HG02763 (cell line): ENCODE data around the gene CRIM1.
"Not testable (repeated sequence)": the region's sequence is repeated elsewhere in the genome, so short reads cannot be mapped to it uniquely, and the experiment has no call there.

Experiments used
- ATAC-seq: cut with Tn5 transposase; IDR thresholded peaks from one replicate; pipeline ENCODE4 v1.9.1; 2021; ENCODE audit warnings: mild to moderate bottlenecking, moderate library complexity; ENCODE audit not compliant: unreplicated experiment

Gene CRIM1

DNA sequence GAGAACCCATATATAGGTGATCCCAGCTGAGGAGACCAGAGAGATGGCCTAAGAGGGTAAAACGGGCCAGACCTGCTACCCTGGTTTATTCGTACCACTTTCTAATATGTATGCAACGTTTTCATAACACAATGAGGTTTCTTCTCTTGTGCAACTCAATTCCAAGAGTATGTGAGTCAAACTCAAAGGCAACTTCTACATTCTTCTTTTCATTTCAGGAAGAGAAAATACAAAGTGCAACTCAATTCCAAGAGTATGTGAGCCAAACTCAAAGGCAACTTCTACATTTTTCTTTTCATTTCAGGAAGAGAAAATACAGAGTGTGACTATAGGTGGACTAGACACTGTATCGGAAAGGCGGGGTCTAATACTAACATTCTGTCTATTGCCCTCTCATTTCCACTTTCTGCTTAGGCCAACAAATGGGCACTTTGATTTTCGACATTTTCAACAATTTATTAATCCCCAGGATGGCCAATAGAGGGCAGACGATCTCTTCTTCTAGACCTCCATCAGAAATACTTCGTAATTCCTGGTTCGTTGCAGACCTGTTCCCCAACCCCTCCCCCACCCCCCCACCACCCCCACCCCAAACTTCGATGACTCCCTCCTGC lies 3.7 kb upstream of the CRIM1 start:
- no peak for ATAC-seq

- ATAC-seq: no peak
Observed at GRCh38 chr2:36352701-36353100, 2.9 kb upstream of the CRIM1 start.

DNA sequence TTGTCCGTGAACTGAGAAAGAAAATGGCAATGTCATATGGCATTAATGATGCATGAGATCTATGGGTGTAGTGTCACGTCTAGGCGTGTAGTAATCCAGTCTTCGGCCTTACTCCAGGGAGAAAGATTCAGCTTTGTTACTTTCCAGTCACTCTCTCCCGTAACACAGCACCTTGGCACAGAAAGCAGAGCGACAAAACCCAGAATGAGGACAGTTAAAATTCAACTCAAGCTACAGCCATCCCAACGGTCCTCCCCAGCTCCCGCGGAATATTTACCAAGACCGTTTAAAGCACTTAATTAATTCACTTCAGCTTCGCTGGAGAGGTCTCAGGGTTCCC lies 797 bp upstream of the CRIM1 start:
- no peak for ATAC-seq

DNA sequence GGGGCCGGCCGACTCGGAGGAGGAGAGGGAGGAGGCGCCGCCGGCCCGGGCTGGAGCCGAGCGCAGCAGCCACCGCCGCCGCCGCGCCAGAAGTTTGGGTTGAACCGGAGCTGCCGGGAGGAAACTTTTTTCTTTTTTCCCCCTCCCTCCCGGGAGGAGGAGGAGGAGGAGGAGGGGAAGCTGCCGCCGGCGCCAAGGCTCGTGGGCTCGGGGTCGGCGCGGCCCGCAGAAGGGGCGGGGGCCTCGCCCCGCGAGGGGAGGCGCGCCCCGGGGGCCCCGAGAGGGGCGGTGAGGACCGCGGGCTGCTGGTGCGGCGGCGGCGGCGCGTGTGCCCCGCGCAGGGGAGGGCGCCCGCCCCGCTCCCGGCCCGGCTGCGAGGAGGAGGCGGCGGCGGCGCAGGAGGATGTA lies 316 bp downstream of the CRIM1 start:
- ATAC-seq: peak; percentile 24

DNA sequence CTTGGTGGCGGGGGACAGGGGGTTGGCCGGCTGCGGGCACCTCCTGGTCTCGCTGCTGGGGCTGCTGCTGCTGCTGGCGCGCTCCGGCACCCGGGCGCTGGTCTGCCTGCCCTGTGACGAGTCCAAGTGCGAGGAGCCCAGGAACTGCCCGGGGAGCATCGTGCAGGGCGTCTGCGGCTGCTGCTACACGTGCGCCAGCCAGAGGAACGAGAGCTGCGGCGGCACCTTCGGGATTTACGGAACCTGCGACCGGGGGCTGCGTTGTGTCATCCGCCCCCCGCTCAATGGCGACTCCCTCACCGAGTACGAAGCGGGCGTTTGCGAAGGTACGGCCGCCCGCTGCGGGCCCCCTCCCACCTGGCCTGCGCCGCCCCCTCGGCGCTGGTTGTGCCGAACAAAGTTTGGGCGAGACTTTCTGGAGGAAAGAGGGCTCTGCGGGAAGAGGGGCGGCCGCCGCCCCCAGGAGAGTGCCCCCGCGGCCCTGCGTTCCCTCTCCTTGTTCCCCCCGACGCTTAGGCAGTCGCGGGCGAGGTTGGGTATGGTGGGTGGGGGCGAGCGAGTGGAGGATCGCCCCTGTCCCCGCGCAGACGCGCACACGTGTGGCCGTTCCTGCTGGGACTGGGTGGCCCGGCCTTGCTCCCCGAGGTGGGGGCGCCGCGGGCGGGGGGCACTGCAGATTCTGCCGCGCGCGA lies 866 bp downstream of the CRIM1 start:
- peak; percentile 2 for ATAC-seq

DNA sequence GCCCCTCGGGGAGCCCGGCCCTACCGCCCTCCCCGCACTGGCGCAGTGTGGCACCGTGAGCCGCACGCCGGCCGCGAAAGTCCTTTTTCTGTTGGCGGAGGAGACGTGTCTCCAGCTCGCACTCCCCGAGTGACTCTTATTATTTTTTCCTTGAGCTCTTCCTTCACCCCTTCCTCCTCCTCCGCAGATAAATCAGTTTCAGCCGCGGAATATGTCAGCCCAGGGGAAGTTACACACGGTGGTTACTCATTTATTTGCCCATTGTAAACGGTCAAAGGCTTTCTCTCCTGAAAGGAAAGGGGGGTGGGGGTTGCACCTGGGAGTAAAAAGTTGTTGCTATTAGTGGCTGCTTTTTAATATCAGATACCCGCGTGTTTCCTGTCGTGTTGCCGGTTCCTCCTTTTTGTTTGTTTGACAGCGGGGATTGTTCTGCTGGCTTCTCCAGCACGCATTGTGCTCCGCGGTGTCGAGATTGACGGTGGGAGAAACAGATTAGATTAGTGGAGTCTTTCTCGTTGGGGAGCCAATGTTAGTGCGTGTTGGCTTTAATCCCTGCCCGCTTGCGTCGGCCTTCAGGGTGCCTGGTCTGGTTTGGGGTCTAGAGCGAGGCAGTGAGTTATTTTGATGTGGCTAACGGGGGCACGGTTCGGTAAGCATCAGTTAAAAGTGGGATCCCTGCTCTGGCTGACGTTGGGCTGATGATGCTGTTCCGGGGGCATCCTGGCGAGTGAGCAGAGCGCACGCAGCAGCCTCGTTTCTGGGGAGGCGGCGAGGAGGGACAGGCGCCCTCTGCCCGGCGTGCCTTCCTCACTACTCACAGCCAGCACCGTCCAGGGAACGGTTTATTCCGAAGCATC lies 1.6 kb downstream of the CRIM1 start:
- no peak for ATAC-seq

GRCh38 chr2:36357847-36358659 lies 2.5 kb downstream of the CRIM1 start:
- peak; percentile 21 for ATAC-seq

DNA sequence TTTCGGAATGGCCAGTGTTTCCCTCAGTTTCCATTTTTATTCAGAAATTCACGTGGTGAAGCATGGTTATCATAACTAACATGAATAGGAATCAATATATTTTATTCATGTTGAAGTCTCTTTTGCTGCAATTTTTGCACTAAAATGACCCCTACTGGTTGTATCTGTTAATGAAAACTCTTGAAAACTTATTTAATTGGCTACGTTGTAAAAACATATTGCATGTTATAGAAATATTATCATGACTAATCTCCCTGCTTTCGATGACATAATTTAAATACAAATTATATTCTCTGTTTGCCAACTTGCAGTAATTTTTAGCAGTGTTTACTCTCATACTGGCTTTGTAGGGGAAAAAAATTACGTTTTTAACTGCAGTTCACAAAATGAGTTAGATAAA lies 3.5 kb downstream of the CRIM1 start:
- no peak for ATAC-seq

GRCh38 chr2:36360063-36360462 lies 4.5 kb downstream of the CRIM1 start:
- no peak for ATAC-seq

DNA sequence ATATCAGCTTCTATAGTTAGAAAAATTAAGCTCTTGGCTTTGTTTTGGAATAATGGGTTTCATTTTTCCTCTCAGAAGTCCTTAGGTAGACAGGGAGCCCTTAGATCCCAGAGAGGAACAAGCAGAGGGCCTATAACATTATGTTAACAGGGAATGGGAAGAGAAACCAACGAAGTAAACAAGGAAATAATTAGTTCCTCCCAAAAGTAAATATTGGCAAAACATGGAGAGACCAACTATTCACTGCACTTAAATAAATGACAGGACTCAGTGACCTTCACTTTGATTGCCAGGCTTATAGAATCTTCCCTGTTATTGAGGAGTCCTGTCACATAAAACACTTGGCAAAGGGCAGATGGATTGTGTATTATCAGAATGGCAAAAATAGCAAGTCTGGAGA lies 5.3 kb downstream of the CRIM1 start:
- no peak for ATAC-seq

GRCh38 chr2:36361396-36361795 lies 5.8 kb downstream of the CRIM1 start:
- no peak for ATAC-seq

GRCh38 chr2:36362291-36362690 lies 6.7 kb downstream of the CRIM1 start:
- no peak for ATAC-seq

DNA sequence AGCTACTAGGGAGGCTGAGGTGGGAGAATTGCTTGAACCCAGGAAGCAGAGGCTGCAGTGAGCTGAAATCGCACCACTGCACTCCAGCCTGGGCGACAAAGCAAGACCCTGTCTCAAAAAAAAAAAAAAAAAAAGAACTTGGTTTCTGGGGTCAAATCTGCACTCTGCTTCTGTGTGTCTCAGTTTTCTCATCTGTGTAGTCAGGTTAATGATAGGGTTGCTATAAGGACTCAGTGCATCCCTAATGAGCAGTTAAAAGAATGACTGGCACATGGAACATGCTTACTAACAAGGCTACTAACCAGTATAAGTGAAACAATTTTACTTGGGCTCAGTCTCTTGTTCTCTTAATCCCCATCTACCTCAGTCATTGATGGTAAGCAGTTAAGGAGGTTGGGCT lies 7.5 kb downstream of the CRIM1 start:
- not testable (repeated sequence) for ATAC-seq

DNA sequence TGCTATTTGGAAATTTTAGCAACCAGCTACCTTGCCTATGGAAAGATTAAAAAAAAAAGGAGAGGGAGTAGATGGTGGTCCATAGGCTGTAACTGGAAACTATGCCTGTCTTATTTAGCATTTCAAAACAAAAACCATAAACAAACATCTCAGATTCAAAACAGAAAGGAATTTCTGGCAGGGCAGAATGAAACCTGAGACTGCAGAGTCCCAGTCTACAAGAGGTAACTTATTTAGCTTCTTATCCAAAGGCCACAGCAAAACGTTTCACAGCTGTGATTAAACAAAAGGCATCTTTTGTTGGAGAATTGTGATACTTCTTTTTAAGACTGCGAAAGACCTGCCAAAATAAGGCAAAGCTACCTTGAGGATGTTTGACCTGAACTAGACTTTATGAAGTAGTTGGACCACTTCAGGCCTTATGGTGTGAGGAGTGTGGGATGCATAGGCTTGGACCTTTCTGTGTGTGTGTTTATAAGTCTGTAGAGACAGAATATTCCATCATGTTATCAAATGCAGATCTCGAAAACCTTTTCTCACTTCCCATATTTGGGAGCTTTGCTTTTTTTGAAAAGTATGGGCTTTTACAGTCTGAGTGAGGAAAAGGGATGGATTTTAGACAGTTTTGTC lies 11.0 kb downstream of the CRIM1 start:
- no peak for ATAC-seq

DNA sequence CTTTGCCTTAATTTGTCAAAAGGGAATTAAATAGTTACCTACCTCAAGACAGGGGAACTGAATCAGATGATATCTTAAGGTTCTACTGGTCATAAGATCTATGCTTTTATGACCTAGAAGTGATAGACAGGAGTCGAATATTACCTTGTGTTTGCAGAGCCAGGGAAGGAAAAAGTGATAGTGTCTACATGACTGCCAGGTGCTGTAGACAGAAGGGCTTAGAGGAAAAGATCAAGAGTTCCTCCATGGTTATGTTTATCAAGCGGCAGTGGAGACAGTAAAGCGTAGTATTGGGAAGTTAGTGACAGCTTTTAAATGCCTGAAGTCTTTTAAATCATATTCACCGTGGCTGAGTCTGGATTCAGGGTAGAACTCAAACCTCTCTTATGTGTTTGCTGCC lies 11.9 kb downstream of the CRIM1 start:
- ATAC-seq: no peak

- no peak for ATAC-seq
Observed at GRCh38 chr2:36367895-36368353, 12.3 kb downstream of the CRIM1 start.

DNA sequence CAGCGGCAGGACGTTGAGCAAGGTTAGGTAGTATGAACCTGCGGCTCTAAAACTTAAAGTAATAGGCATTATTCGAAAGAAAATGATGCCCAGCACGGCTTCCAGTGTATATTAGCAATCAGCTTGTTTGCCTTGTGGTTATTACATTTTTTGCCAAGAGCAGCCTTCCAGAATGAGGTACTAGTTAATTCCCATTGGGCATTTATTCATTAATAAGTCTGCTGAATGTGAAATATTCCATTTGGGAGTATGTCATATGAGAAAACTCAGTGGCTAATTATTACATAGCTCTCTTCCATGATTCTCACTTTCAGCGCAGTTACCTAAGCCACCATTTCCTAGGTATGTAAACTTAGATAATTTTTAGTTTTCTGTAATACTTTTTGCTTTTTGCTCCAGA lies 12.9 kb downstream of the CRIM1 start:
- ATAC-seq: no peak

DNA sequence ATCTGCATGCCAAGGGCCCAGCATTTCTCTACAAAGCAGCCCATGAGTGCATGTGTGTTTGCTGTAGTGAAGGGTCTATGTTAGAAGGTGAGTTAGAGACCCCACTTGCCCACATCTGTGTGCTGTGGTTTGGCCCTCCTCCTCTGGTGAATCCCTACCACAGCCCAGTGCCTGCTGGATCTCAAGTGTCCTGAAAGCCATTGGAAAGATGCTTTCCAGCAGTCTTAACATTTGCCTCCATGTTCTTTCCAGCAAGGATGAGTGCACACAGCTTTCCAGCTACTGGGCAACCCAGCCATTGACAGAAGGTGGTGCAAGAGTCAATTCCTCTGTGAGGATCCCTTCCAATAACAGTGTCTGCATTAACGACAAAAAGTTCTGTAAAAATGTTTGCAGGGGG lies 13.6 kb downstream of the CRIM1 start:
- no peak for ATAC-seq

GRCh38 chr2:36369716-36370115 lies 14.1 kb downstream of the CRIM1 start:
- no peak for ATAC-seq

- no peak for ATAC-seq
Observed at GRCh38 chr2:36370281-36370680, 14.7 kb downstream of the CRIM1 start.
